B cell (primary cell): ENCODE results near the gene MTG2. TPM values are rescaled to one million over a fixed set of nuclear protein-coding genes. Genes with fewer than 3 reads are reported as not detected.

Source experiments
- ATAC-seq: fragments of 200-7000 bp; cut with Tn5 transposase; one replicate; pipeline ENCODE4 v1.10.0; 2021; ENCODE audit warnings: low read depth, mild to moderate bottlenecking, moderate number of reproducible peaks, moderate library complexity
- CTCF ChIA-PET: fragments of 350-600 bp; sonication (Branson Sonifier 250); formaldehyde crosslinking; loops from one replicate; lab custom pipeline; 2021; ENCODE audit warnings: antibody characterized with exemption, inconsistent platforms; lab: Charles Lee
- POLR2A ChIA-PET: fragments of 350-600 bp; sonication (Branson Sonifier 250); formaldehyde crosslinking; loops from one replicate; lab custom pipeline; 2021; ENCODE audit warnings: antibody characterized with exemption; lab: Charles Lee
- DNase-seq: peaks from one replicate; pipeline ENCODE4 v3.0.0; 2013
- H2AFZ ChIP-seq: 2 replicates; pipeline ENCODE4 v1.6.1; 2012; ENCODE audit warnings: mild to moderate bottlenecking, low read depth, low read length; ENCODE audit not compliant: insufficient read depth, poor library complexity, severe bottlenecking
- H3K27ac ChIP-seq, 2 donors: 1 replicate in 1 of 2; 2 replicates in 1 of 2; pipeline ENCODE4 v1.5.1; 2012 to 2013; ENCODE audit warnings: low read length in 2 of 2, mild to moderate bottlenecking in 2 of 2, moderate library complexity in 1 of 2
- H3K27me3 ChIP-seq, 4 experiments: fragments of 200-600 bp in 1 of 4; sonication (generic) in 1 of 4; replicated peaks in 1 of 4; 1 replicate in 2 of 4; 2 replicates in 2 of 4; pipeline versions ENCODE4 v1.6.1 to v1.7.0; 2013 to 2016; ENCODE audit warnings: low read length in 3 of 4, mild to moderate bottlenecking in 2 of 4, mixed read lengths in 1 of 4, moderate library complexity in 1 of 4; ENCODE audit not compliant: insufficient read depth in 4 of 4, control insufficient read depth in 3 of 4; ENCODE audit errors: control extremely low read depth in 1 of 4
- H3K36me3 ChIP-seq, 2 experiments: replicated peaks in 1 of 2; 1 replicate in 1 of 2; 2 replicates in 1 of 2; pipeline versions ENCODE4 v1.6.1 to v1.7.1; 2013; ENCODE audit warnings: low read length in 1 of 2; ENCODE audit not compliant: insufficient read depth in 2 of 2, control insufficient read depth in 1 of 2; ENCODE audit errors: control extremely low read depth in 1 of 2, extremely low read depth in 1 of 2
- H3K4me1 ChIP-seq, 2 donors: fragments of 200-600 bp in 1 of 2; sonication (generic) in 1 of 2; 1 replicate in 1 of 2; 2 replicates in 1 of 2; pipeline versions ENCODE4 v1.5.1 to v1.6.1; 2013 to 2017; ENCODE audit warnings: low read length in 2 of 2; ENCODE audit not compliant: control insufficient read depth in 2 of 2, insufficient read depth in 2 of 2
- H3K4me2 ChIP-seq: replicated peaks from 2 replicates; pipeline ENCODE3; 2012; ENCODE audit warnings: mild to moderate bottlenecking, low read depth, low read length; ENCODE audit not compliant: poor library complexity, severe bottlenecking
- H3K4me3 ChIP-seq, 5 experiments: fragments of 200-600 bp in 1 of 5; sonication (generic) in 1 of 5; 1 replicate in 3 of 5; 2 replicates in 2 of 5; pipeline versions ENCODE4 v1.5.1 to v1.7.0; 2011 to 2016; ENCODE audit warnings: low read length in 4 of 5, mild to moderate bottlenecking in 4 of 5, low read depth in 2 of 5, control low read depth in 1 of 5, moderate library complexity in 1 of 5; ENCODE audit not compliant: insufficient read depth in 1 of 5; ENCODE audit errors: control extremely low read depth in 1 of 5, extremely low read depth in 1 of 5
- H3K79me2 ChIP-seq: fragments of 200-600 bp; sonication (generic); one replicate; pipeline ENCODE4 v1.6.0; 2016; ENCODE audit warnings: low read length; ENCODE audit not compliant: control insufficient read depth, insufficient read depth
- H3K9ac ChIP-seq: fragments of 200-600 bp; sonication (generic); 2 replicates; pipeline ENCODE4 v1.6.1; 2017; ENCODE audit warnings: mild to moderate bottlenecking, low read length, moderate library complexity
- H3K9me3 ChIP-seq, 3 donors: one replicate each; pipeline versions ENCODE4 v1.6.1 to v1.7.1; 2013; ENCODE audit warnings: low read length in 2 of 3; ENCODE audit not compliant: control insufficient read depth in 2 of 3, insufficient read depth in 1 of 3; ENCODE audit errors: control extremely low read depth in 1 of 3
- H4K20me1 ChIP-seq: 2 replicates; pipeline ENCODE4 v1.6.0; 2012; ENCODE audit warnings: mild to moderate bottlenecking, low read length; ENCODE audit not compliant: insufficient read depth, control insufficient read depth, poor library complexity, severe bottlenecking
- H3K27ac Mint-ChIP-seq: one replicate; pipeline ENCODE4 v1.8.0; 2021; ENCODE audit warnings: mixed read lengths
- H3K27me3 Mint-ChIP-seq: one replicate; pipeline ENCODE4 v1.8.0; 2021; ENCODE audit warnings: mixed read lengths
- H3K4me1 Mint-ChIP-seq: one replicate; pipeline ENCODE4 v1.8.0; 2021; ENCODE audit warnings: mixed read lengths
- H3K4me3 Mint-ChIP-seq: one replicate; pipeline ENCODE4 v1.8.0; 2021; ENCODE audit warnings: mixed read lengths
- H3K9me3 Mint-ChIP-seq: one replicate; pipeline ENCODE4 v1.8.0; 2022; ENCODE audit warnings: mixed read lengths; ENCODE audit not compliant: insufficient read depth
- EZH2 ChIP-seq: IDR thresholded peaks from 2 replicates; pipeline ENCODE4 v1.6.1; 2012; ENCODE audit warnings: borderline replicate concordance, low read depth, mild to moderate bottlenecking, moderate library complexity, low read length; ENCODE audit not compliant: insufficient read depth, poor library complexity, severe bottlenecking
- WGBS: methylation state at CpG from one replicate; pipeline ENCODE4 v1.1.5; 2013; ENCODE audit warnings: missing lambda C conversion rate; ENCODE audit not compliant: insufficient coverage; 5-methylcytosine and 5-hydroxymethylcytosine counted together
- intact Hi-C: fragments of 100-400 bp; cut with micrococcal nuclease; formaldehyde crosslinking; loops from one replicate; pipeline ENCODE4 v1.10.0; 2022
- polyA plus RNA-seq: library from polyadenylated mRNA; depleted of rRNA; stranded (reverse); fragments of >200 nt; gene quantifications from 2 replicates; pipeline ENCODE4 v1.2.3, GENCODE V29; 2012
- total RNA-seq, 2 donors: library from RNA; stranded (reverse); fragments of 120-200 nt in 1 of 2; gene quantifications; 1 replicate in 1 of 2; 2 replicates in 1 of 2; pipeline versions ENCODE4 v1.2.3 to v1.2.4, GENCODE V29; 2013 to 2022
- TF ChIP-seq, protein P1 (sequence below): fragments of 200-600 bp; IDR thresholded peaks from one replicate; pipeline ENCODE4 v1.8.0; 2022; ENCODE audit warnings: antibody characterized with exemption, mild to moderate bottlenecking

Gene MTG2
- total and polyA plus RNA-seq, 2 donors (not counting 1 experiment from before 2014, with no cell fraction given) = 29.6 to 48.4 TPM

DNA sequence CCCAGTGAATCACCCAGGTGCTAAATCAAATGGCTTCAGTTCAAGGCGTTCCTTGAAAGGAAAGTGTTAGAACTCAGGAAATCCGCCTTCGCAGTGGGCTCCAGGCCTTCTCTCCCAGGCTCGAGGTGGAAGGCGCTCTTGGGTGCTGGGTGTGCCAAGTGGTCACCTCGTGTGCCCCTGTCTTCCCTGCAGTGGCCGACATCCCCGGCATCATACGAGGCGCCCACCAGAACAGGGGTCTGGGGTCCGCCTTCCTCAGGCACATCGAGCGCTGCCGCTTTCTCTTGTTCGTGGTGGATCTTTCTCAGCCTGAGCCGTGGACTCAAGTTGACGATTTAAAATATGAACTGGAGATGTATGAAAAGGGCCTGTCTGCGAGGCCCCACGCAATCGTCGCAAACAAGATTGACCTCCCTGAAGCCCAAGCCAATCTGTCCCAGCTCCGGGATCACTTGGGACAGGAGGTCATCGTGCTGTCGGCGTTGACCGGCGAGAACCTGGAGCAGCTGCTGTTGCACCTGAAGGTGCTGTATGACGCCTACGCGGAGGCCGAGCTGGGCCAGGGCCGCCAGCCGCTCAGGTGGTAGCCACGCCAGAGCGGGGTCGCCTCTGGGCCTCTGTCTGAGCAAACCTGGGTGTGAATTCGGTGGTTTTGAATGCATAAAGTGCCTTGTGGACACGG is 17.8 kb downstream of the MTG2 start:
- H3K27ac ChIP-seq = no peak overlapping the region
- peaks cover 3% of the 10 kb centered on the region for H3K79me2 ChIP-seq
- TF ChIP-seq, protein P1, sequence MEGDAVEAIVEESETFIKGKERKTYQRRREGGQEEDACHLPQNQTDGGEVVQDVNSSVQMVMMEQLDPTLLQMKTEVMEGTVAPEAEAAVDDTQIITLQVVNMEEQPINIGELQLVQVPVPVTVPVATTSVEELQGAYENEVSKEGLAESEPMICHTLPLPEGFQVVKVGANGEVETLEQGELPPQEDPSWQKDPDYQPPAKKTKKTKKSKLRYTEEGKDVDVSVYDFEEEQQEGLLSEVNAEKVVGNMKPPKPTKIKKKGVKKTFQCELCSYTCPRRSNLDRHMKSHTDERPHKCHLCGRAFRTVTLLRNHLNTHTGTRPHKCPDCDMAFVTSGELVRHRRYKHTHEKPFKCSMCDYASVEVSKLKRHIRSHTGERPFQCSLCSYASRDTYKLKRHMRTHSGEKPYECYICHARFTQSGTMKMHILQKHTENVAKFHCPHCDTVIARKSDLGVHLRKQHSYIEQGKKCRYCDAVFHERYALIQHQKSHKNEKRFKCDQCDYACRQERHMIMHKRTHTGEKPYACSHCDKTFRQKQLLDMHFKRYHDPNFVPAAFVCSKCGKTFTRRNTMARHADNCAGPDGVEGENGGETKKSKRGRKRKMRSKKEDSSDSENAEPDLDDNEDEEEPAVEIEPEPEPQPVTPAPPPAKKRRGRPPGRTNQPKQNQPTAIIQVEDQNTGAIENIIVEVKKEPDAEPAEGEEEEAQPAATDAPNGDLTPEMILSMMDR = no peak
- no peak for TF ChIP-seq EZH2
- Mint-ChIP-seq H3K27ac (no peak overlapping the region), H3K4me1 (peaks cover 33% of the 10 kb centered on the region), H3K9me3 (no peaks in the 10 kb centered on the region), H3K27me3 (no peaks in the 10 kb centered on the region), H3K4me3 (no peak overlapping the region)
- H3K9ac ChIP-seq = no peak overlapping the region
- no peaks in the 10 kb centered on the region for H3K27me3 ChIP-seq
- H4K20me1 ChIP-seq = peaks cover 5% of the 10 kb centered on the region
- 97% methylated on average over 31 of the region's 38 CpGs for WGBS
- H3K36me3 ChIP-seq = peaks cover 0 to 29% of the 10 kb centered on the region in 2 experiments
- no peak for ATAC-seq
- peaks cover 24 to 28% of the 10 kb centered on the region in 2 donors for H3K4me1 ChIP-seq
- intact Hi-C loops = loop anchor here (1.0 kb wide), 1 partner anchor 38 kb away; the partner anchor contains the start of gene OSBPL2
- peak overlapping the region; percentile 71 for H3K4me2 ChIP-seq
- DNase-seq = no peak
- ChIA-PET CTCF (no interaction called here), POLR2A (no interaction called here)
- no peaks in the 10 kb centered on the region for H3K9me3 ChIP-seq
- no peak overlapping the region for H2AFZ ChIP-seq
- no peak overlapping the region for H3K4me3 ChIP-seq
